K562 (cell line): ENCODE measurements around the gene CDC123. TPM values are rescaled to one million over a fixed set of nuclear protein-coding genes. Genes with fewer than 3 reads are reported as not detected.

Source experiments
- CHD1 ChIP-seq: fragments of 200-600 bp; sonication (generic); IDR thresholded peaks from one replicate; pipeline ENCODE4 v1.6.1; 2012; ENCODE audit warnings: mild to moderate bottlenecking, moderate library complexity, low read length, inconsistent platforms
- CTBP1 ChIP-seq: fragments of 450-650 bp; IDR thresholded peaks from 2 replicates; pipeline ENCODE4 v1.6.1; 2016; ENCODE audit warnings: borderline replicate concordance
- E2F3 ChIP-seq: fragments of 250-450 bp; sonication (Bioruptor Pico); IDR thresholded peaks from 2 replicates; pipeline ENCODE4 v1.4.0; 2020; ENCODE audit warnings: mild to moderate bottlenecking
- FOXA3 ChIP-seq, 2 experiments: fragments of 450-650 bp in 1 of 2; sonication (generic) in 1 of 2; formaldehyde crosslinking; IDR thresholded peaks in 1 of 2; conservative IDR thresholded peaks in 1 of 2; 2 replicates each; pipeline versions ENCODE4 v1.4.0 to v1.8.0; 2020 to 2022; ENCODE audit warnings: mild to moderate bottlenecking in 2 of 2, missing genetic modification reagents in 1 of 2
- GTF2E2 ChIP-seq: fragments of 200-800 bp; sonication (Bioruptor generic); IDR thresholded peaks from 2 replicates; pipeline ENCODE4 v1.6.1; 2016; ENCODE audit warnings: missing genetic modification characterization, missing compliant biosample characterization
- HSF4 ChIP-seq: fragments of 250-450 bp; sonication (Bioruptor Pico); IDR thresholded peaks from 2 replicates; pipeline ENCODE4 v2.1.2; 2022; ENCODE audit warnings: mild to moderate bottlenecking, moderate library complexity, borderline replicate concordance
- JUNB ChIP-seq: fragments of 450-650 bp; formaldehyde crosslinking; conservative IDR thresholded peaks from 2 replicates; pipeline ENCODE4 v1.4.0; 2020; ENCODE audit warnings: mild to moderate bottlenecking
- MXI1 ChIP-seq: IDR thresholded peaks from 2 replicates; pipeline ENCODE4 v1.6.1; 2011; ENCODE audit warnings: low read depth, mild to moderate bottlenecking, improper control_type of control experiment, low read length
- NCOA6 ChIP-seq: fragments of 450-650 bp; IDR thresholded peaks from 2 replicates; pipeline ENCODE4 v1.6.1; 2017; ENCODE audit warnings: mild to moderate bottlenecking
- NR4A1 ChIP-seq, 2 experiments: fragments of 250-450 bp in 1 of 2; fragments of 450-650 bp in 1 of 2; sonication (Bioruptor Pico) in 1 of 2; IDR thresholded peaks; 2 replicates each; pipeline versions ENCODE4 v1.4.0 to v1.6.1; 2016 to 2020; ENCODE audit warnings: mild to moderate bottlenecking in 2 of 2, missing compliant biosample characterization in 1 of 2, missing genetic modification characterization in 1 of 2, moderate library complexity in 1 of 2
- TCF7 ChIP-seq: sonication (generic); IDR thresholded peaks from 2 replicates; pipeline ENCODE4 v1.6.1; 2016; ENCODE audit warnings: antibody characterized with exemption, borderline replicate concordance
- ZBED1 ChIP-seq: IDR thresholded peaks from 2 replicates; pipeline ENCODE4 v1.6.1; 2014
- ZNF121 ChIP-seq: sonication (generic); formaldehyde crosslinking; conservative IDR thresholded peaks from 2 replicates; pipeline ENCODE4 v1.8.0; 2022; ENCODE audit warnings: missing genetic modification reagents
- ZNF134 ChIP-seq: fragments of 250-450 bp; sonication (Bioruptor Pico); conservative IDR thresholded peaks from 2 replicates; pipeline ENCODE4 v1.4.0; 2020
- ZNF140 ChIP-seq: fragments of 250-450 bp; sonication (Bioruptor Pico); IDR thresholded peaks from 2 replicates; pipeline ENCODE4 v1.8.0; 2021; ENCODE audit warnings: moderate library complexity, mild to moderate bottlenecking, inconsistent platforms
- ZSCAN29 ChIP-seq: fragments of 450-650 bp; IDR thresholded peaks from 2 replicates; pipeline ENCODE4 v1.6.1; 2017
- polyA plus RNA-seq, 8 experiments: library from polyadenylated mRNA; depleted of rRNA in 4 of 8; stranded (reverse) in 5 of 8; unstranded in 3 of 8; fragments of >200 nt; fragmentation: Nextera tagmentation in 2 of 8; fragmentation: Illumina TruSeq in 1 of 8; extraction: Ambion mirVana in 2 of 8; extraction: Trizol in 1 of 8; gene quantifications; 2 replicates each; pipeline versions ENCODE4 v1.2.1 to v1.2.3, GENCODE V29; 2011 to 2014; ENCODE audit warnings: inconsistent platforms in 1 of 8, missing spikeins in 1 of 8
- total RNA-seq, 7 experiments: library from RNA; depleted of rRNA in 6 of 7; stranded (reverse); fragments of >200 nt in 6 of 7; fragmentation: Illumina TruSeq in 2 of 7; extraction: Trizol in 2 of 7; gene quantifications; 2 replicates each; pipeline versions ENCODE4 v1.2.1 to v1.2.3, GENCODE V29; 2011 to 2021; ENCODE audit warnings: low replicate concordance in 1 of 7
- TF ChIP-seq, protein P1 (sequence below): sonication (generic); formaldehyde crosslinking; IDR thresholded peaks from 2 replicates; pipeline ENCODE4 v1.8.1; 2023; ENCODE audit warnings: missing genetic modification reagents, mild to moderate bottlenecking, borderline replicate concordance
- TF ChIP-seq, protein P2 (sequence below): sonication (generic); formaldehyde crosslinking; IDR thresholded peaks from 2 replicates; pipeline ENCODE4 v1.8.1; 2023; ENCODE audit warnings: mild to moderate bottlenecking, missing genetic modification reagents
- TF ChIP-seq, protein P3 (sequence below): fragments of 250-450 bp; sonication (Bioruptor Pico); IDR thresholded peaks from 2 replicates; pipeline ENCODE4 v1.9.0; 2021; ENCODE audit warnings: mild to moderate bottlenecking
- TF ChIP-seq, protein P4 (sequence below): fragments of 250-450 bp; sonication (Bioruptor Pico); IDR thresholded peaks from 2 replicates; pipeline ENCODE4 v1.4.0; 2020; ENCODE audit warnings: mild to moderate bottlenecking, moderate library complexity, borderline replicate concordance

The CDC123 gene
- total and polyA plus RNA-seq, 9 of the 15 experiments (the other 6 are each of a cell fraction or from before 2014, with no cell fraction given), result 137 to 288 (median 175) TPM

DNA sequence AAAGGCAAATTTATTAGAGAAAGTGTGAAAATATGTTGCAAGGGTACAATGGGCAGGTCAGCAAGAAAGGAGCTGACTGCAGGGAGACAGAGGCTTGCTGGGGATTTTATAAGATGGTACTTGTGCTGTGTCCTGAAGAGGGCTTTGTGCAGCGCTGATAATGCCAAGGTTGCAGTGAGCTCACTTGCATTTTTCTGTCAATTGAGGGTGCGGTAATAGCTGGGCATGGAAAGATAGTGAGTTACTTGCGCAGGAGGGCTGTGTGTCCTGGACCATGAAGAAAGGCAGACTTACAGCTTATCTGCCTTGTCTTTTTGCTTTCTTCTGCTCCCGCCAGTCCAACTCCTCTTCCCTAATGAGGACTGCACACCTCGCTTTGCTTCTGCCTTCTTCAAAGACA is 12.5 kb downstream of the CDC123 start (continued):
- TF ChIP-seq, protein P1, sequence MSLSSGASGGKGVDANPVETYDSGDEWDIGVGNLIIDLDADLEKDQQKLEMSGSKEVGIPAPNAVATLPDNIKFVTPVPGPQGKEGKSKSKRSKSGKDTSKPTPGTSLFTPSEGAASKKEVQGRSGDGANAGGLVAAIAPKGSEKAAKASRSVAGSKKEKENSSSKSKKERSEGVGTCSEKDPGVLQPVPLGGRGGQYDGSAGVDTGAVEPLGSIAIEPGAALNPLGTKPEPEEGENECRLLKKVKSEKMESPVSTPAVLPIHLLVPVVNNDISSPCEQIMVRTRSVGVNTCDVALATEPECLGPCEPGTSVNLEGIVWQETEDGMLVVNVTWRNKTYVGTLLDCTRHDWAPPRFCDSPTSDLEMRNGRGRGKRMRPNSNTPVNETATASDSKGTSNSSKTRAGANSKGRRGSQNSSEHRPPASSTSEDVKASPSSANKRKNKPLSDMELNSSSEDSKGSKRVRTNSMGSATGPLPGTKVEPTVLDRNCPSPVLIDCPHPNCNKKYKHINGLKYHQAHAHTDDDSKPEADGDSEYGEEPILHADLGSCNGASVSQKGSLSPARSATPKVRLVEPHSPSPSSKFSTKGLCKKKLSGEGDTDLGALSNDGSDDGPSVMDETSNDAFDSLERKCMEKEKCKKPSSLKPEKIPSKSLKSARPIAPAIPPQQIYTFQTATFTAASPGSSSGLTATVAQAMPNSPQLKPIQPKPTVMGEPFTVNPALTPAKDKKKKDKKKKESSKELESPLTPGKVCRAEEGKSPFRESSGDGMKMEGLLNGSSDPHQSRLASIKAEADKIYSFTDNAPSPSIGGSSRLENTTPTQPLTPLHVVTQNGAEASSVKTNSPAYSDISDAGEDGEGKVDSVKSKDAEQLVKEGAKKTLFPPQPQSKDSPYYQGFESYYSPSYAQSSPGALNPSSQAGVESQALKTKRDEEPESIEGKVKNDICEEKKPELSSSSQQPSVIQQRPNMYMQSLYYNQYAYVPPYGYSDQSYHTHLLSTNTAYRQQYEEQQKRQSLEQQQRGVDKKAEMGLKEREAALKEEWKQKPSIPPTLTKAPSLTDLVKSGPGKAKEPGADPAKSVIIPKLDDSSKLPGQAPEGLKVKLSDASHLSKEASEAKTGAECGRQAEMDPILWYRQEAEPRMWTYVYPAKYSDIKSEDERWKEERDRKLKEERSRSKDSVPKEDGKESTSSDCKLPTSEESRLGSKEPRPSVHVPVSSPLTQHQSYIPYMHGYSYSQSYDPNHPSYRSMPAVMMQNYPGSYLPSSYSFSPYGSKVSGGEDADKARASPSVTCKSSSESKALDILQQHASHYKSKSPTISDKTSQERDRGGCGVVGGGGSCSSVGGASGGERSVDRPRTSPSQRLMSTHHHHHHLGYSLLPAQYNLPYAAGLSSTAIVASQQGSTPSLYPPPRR (CRISPR knock-in tag), result no peak
- no peak for TF ChIP-seq HSF4
- TF ChIP-seq JUNB (CRISPR knock-in tag), result no peak
- no peak for TF ChIP-seq ZNF121
- TF ChIP-seq ZSCAN29, result no peak
- TF ChIP-seq ZBED1, result no peak
- TF ChIP-seq, protein P2, sequence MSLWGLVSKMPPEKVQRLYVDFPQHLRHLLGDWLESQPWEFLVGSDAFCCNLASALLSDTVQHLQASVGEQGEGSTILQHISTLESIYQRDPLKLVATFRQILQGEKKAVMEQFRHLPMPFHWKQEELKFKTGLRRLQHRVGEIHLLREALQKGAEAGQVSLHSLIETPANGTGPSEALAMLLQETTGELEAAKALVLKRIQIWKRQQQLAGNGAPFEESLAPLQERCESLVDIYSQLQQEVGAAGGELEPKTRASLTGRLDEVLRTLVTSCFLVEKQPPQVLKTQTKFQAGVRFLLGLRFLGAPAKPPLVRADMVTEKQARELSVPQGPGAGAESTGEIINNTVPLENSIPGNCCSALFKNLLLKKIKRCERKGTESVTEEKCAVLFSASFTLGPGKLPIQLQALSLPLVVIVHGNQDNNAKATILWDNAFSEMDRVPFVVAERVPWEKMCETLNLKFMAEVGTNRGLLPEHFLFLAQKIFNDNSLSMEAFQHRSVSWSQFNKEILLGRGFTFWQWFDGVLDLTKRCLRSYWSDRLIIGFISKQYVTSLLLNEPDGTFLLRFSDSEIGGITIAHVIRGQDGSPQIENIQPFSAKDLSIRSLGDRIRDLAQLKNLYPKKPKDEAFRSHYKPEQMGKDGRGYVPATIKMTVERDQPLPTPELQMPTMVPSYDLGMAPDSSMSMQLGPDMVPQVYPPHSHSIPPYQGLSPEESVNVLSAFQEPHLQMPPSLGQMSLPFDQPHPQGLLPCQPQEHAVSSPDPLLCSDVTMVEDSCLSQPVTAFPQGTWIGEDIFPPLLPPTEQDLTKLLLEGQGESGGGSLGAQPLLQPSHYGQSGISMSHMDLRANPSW (CRISPR knock-in tag), result no peak
- TF ChIP-seq FOXA3 (CRISPR knock-in tag; conservative IDR thresholded peaks at IDR 0.05 in 1 of 2, IDR thresholded peaks at IDR 0.05 in 1 of 2), result no peak
- no peak for TF ChIP-seq ZNF134 (CRISPR knock-in tag)
- TF ChIP-seq, protein P3, sequence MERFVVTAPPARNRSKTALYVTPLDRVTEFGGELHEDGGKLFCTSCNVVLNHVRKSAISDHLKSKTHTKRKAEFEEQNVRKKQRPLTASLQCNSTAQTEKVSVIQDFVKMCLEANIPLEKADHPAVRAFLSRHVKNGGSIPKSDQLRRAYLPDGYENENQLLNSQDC (CRISPR knock-in tag), result no peak
- TF ChIP-seq CTBP1, result peak; percentile 52; the same call in 1 of the 2 replicates
- no peak for TF ChIP-seq NR4A1 (CRISPR knock-in tag; IDR thresholded peaks at IDR 0.05)
- TF ChIP-seq NR4A1 (tag; IDR thresholded peaks at IDR 0.05), result no peak
- no peak for TF ChIP-seq GTF2E2 (tag)
- TF ChIP-seq NCOA6, result no peak
- no peak for TF ChIP-seq E2F3 (CRISPR knock-in tag)
- TF ChIP-seq, protein P4, sequence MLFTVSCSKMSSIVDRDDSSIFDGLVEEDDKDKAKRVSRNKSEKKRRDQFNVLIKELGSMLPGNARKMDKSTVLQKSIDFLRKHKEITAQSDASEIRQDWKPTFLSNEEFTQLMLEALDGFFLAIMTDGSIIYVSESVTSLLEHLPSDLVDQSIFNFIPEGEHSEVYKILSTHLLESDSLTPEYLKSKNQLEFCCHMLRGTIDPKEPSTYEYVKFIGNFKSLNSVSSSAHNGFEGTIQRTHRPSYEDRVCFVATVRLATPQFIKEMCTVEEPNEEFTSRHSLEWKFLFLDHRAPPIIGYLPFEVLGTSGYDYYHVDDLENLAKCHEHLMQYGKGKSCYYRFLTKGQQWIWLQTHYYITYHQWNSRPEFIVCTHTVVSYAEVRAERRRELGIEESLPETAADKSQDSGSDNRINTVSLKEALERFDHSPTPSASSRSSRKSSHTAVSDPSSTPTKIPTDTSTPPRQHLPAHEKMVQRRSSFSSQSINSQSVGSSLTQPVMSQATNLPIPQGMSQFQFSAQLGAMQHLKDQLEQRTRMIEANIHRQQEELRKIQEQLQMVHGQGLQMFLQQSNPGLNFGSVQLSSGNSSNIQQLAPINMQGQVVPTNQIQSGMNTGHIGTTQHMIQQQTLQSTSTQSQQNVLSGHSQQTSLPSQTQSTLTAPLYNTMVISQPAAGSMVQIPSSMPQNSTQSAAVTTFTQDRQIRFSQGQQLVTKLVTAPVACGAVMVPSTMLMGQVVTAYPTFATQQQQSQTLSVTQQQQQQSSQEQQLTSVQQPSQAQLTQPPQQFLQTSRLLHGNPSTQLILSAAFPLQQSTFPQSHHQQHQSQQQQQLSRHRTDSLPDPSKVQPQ (CRISPR knock-in tag), result no peak
- TF ChIP-seq ZNF140 (CRISPR knock-in tag), result no peak
- TF ChIP-seq TCF7, result no peak
- no peak for TF ChIP-seq CHD1
- no peak for TF ChIP-seq MXI1
